ENCODE data around the gene HAPLN2.
A peak's percentile ranks its signal among the peaks of the same experiment; 100 is the strongest.

The HAPLN2 gene

DNA sequence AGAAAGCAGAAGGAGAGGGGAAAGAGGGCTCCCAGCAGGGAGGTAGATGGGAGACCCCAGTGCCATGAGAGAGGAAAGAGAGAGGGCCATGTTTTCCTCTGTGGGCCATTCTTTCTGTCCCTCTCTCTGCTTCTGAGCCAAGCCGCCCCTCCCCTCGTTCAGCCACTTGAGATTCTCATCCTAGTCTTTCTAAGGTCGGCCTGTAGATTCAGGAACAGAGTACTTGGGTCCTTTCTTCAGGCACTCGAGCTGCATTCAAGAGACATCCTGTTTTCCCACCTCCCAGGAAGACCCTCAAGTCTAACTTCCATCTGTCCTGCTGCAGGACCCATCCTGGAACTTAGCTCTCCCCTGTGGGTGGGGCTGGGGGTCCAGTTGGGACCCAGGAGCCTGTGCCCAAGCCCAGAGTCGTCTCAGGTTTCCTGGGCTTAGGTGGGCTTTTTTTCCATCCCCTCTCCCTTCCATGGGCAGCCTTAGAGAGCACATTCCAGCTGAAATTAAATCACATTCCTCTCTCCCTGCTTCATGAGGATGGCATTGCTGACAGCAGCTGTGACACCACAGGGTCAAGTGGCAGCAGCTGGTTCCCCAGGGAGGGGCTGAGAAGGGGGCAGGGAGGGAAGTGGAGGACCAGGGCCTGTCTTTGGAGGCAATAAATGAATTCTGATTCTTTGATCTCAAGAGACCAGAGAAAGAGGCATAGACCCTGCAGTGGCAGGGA is 45.0 kb downstream of the HAPLN2 start:
- H3K4me3 ChIP-seq (ENCODE audit: low read depth, low read length) = peak overlapping the region; percentile 33
- TF ChIP-seq CTCF (IDR thresholded peaks at IDR 0.05; ENCODE audit: borderline replicate concordance, insufficient read depth, low read depth, low read length) = no peak

DNA sequence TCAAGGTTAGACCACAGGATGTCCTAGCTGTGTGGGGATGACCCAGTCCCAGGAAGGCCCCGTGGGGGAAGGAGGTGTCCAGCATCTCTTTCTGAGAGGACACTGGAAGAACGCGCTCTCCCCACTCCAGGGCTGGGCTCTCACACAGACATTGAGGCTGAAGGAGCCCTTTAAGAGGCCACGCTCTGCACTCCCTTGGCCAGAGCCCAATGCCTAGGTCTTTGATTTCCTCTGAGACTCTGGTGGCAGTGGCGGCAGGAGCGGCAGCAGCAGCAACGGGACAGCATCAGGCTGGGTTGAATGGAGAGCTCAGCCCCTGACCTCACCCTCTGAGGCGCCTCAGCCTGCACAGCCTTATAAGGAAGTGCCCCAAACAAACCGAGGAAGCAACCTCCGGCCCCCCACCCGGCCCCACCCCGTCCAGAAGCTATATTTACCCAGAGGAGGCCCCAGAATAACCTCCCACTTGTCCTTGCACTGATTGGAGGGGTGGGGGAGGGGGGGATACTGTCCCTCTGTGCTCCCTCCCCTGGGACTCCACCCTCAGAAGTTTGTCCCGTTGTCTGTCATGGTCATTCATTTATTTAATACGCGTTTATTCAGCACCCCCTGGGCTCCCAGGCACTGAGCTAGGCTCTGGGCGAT is 45.7 kb downstream of the HAPLN2 start:
- H3K4me3 ChIP-seq (ENCODE audit: low read depth, low read length) = peak overlapping the region; percentile 33
- TF ChIP-seq CTCF (IDR thresholded peaks at IDR 0.05; ENCODE audit: borderline replicate concordance, insufficient read depth, low read depth, low read length) = no peak

DNA sequence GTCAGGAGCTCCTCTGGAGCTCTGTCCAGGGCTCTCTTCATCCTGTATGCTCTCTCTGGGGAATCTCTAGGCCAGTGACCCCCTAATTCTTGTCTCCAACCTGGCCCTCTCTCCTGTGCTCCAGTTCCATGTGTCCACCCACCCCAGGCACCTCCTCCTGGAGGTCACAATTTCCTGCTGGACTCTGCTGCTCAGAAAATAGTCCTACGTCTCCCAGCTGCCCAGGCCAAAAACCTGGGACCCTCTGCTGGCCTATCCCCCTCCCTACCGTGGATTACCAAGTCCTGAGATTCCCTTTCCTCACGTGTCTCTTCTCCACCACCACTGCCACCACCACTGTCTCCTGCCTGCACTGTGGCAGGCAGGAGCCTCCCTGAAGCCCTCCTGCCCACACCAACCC is 46.3 kb downstream of the HAPLN2 start:
- H3K4me3 ChIP-seq (ENCODE audit: low read depth, low read length) = no peak overlapping the region
- no peak for TF ChIP-seq CTCF (IDR thresholded peaks at IDR 0.05; ENCODE audit: borderline replicate concordance, insufficient read depth, low read depth, low read length)

- H3K4me3 ChIP-seq (ENCODE audit: low read depth, low read length) = no peak overlapping the region
- no peak for TF ChIP-seq CTCF (IDR thresholded peaks at IDR 0.05; ENCODE audit: borderline replicate concordance, insufficient read depth, low read depth, low read length)
These were observed 47.8 kb downstream of the HAPLN2 start for GRCh38 chr1:156666862-156667609.

GRCh38 chr1:156667610-156667967 is 48.4 kb downstream of the HAPLN2 start:
- TF ChIP-seq CTCF (IDR thresholded peaks at IDR 0.05; ENCODE audit: borderline replicate concordance, insufficient read depth, low read depth, low read length) = no peak
- no peak overlapping the region for H3K4me3 ChIP-seq (ENCODE audit: low read depth, low read length)

- no peak for TF ChIP-seq CTCF (IDR thresholded peaks at IDR 0.05; ENCODE audit: borderline replicate concordance, insufficient read depth, low read depth, low read length)
- H3K4me3 ChIP-seq (ENCODE audit: low read depth, low read length) = no peak overlapping the region
These were observed 48.9 kb downstream of the HAPLN2 start for GRCh38 chr1:156667968-156668709.
